Measurements from ENCODE around the gene RALGPS2.

- TF ChIP-seq CTCF (IDR thresholded peaks at IDR 0.05) (no peak), NR1H2 (CRISPR knock-in tag; IDR thresholded peaks at IDR 0.05) (no peak), FOXJ3 (CRISPR knock-in tag; IDR thresholded peaks at IDR 0.05; ENCODE audit: borderline replicate concordance) (no peak)
Observed at GRCh38 chr1:178818416-178818815, 93.4 kb downstream of the RALGPS2 start.

Data from WTC11 (cell line).